GM18861 (cell line): ENCODE data around the gene TNNI2.

Source experiments
- ATAC-seq: cut with Tn5 transposase; IDR thresholded peaks from one replicate; pipeline ENCODE4 v1.9.1; 2021; ENCODE audit not compliant: unreplicated experiment

Gene TNNI2

DNA sequence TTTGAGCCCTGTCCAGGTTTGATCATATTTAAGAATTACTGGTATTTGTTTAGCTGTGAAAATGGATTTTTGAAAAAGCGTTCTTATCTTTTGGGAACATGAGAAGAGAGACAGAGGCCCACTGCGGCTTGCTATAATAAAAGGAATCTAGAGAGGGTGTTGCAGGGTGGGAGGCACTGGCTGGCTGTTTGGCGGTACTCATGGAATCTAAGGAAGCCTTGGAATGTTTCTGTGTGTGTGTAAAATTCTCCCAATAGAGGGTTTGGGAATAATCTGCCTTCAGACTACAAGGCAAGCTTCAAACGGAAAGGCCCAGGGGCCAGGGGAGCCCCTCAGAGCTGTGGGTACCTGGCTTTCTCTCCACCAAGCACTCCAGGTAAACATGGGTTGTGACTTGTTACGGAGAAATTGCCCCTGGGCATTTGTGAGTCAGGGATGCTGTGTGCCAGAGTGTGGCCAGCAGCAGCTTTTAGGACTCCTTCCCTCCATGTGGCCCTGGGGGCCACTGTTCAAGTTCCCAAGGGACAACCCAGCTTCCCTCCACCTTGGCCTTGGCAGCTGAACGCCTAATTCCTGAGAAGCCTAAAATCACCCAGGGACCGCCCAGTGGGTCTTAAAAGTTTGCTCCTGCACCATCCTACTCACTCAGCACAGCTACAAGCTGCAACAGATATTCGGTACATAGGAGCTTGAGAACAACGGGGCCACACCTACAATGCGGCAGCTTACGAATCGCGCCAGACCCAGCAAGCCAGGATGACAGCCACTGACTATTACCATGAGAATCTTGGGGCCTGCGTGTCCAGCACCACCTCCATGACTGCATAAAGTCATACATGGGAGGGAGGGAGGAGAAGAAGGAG is 18.1 kb upstream of the TNNI2 start:
- no peak for ATAC-seq

DNA sequence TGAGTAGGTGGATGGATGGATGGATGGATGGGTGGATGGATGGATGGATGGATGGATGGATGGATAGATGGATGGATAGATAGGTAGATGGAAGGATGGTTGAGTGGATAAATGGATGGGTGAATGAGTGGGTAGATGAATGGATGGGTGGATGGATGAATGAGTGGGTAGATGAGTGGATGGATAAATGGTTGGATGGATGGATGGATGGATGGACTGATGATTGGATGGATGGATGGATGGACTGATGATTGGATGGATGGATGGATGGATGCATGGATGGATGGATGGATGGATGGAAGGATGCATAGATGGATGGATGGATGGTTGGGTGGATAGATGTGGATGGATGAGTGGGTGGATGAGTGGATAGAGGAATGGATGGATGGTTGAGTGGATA is 17.2 kb upstream of the TNNI2 start:
- no peak for ATAC-seq

DNA sequence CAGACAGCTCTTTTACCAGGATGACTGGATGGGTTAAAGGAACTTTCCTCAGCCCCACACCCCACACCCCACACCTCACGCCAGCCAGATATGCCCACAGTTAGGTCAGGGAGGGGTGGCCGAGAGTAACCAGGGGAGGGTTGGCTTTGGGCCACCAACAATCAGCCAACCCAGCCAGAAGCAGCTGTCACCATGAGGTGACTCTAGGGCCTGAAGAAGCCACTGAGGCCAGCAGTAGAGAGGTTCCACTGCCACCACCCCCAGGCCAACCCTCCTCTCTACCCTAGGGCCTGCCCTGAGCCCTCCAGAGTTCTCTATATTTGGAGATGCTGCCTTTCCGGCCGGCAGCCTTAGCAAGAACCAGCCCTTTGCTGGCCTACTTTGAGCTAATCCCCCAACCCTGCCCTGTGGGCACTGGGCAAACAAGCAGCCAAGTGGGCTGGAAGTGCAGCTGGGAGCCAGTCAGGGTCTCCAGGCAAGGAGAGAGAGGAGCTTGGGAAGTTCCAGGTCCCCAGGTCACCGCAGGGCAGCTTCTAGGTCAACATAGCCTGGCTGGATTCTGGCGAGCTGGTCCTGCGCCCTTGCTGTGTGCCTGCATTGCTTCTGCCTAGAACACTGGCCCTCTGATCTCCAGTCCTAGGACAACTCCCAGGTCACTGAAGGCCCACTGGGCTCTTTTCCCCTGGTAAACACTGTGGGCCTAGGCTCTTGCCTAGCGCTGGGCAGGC is 16.0 kb upstream of the TNNI2 start:
- no peak for ATAC-seq

DNA sequence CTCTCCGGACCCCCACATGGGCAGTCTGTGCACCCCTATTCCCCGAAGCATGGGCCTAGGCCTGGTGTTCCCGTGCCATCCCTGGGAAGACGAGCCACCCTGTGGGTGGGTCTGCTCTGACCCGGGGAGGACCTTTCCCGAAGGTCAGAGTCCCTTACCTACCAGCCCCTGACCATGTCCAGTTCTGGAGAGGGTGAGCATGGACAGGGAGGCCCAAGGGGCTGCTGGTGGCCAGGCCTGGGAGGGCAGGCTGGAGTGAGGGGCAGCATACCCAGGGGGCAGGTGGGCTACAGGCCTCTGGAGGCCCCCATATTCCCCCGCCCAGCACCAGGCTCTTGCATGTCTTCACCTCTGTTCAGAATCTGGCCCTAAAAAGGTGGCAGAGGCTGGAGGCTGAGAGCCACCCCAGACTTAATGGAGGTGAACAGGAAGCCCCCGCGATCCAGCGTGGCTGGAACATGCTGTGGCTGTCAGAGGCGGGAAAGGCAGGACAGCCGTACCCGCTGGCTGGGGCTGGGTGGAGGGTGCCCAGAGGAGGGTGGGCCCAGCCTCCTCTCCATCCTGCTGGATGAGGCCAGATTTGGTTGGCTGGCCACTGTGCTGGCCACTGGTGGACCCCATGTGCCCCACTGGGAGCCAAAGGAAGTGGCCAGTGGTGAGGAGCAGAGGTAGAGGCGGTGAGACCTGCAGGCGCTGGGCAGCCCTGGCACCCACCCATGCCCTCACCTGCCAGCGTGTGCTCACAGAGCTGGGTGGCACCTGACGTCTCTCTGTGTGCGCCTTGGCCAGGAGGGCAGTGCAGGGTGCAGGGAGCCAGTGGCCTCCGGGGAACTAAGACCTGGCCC is 15.2 kb upstream of the TNNI2 start:
- no peak for ATAC-seq

DNA sequence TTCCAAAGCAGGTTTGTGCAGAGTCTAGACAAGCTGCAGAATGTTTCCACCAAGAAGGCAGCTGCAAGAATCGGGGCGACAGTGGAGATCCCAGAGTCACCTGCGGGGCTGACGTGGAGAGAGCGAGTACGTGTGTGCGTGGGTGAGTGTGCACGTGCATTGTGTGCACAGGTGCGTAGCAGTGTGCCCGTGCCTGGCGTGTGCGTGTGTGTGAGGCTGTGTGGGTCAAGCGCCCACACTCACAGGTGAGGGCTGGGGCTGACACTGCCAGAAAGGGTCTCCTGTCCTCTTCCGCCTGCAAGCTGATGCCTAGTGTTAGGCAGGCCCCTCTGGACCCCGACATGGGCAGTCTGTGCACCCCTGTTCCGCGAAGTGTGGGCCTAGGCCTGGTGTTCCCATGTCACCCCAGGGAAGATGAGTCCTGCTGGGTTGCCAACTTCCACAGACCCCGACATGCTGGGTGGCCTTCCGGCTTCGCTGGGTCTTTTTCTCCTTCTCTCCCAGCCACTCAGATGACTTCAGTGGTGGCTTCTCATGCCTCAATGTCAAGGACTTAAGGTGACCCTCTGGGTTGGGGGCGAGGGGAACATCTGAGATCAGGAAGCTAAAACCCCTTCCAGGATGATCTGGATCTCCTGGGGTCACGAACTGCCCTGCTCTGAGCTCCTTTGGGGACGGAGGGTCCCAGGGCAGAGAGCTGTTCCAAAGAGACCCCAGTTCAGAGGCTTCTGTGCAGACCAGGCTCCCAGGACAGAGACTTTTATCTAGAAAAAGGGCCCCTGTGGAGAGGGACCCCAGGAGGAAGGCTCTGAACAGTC is 14.4 kb upstream of the TNNI2 start:
- no peak for ATAC-seq

DNA sequence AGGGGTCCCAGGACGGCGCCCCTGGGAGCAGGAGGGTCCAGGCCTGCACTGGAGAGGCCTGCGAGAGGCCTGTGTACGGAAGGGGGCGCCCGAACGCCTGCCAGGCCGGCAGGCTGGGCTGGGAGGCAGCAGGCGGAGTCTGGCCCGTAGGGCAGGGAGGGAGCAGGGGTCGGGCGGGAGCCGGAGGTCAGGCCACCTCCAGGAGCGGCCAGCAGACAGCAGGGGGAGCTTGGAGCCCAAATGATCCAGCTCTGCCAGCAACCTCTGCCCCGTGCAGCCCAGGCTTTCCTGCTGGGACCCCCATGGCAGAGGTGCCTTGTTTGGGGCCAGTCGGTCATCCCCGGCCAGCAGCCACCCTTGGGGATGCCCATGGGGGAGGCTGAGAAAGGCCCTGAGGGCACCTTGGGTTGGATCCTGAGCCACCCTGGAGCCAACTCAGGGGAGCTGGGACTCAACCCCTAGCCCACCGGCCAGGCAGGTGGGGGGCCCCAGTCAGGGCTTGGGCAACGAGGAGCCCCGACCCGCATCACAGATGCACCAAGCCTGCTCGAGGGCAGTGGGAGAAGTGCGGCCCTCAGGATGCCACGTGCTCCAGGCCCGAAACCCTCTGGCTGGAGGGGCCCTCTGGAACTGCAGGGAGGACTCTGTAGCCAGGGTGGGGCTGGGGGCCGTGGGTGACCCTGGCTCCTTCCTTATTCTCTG is 13.6 kb upstream of the TNNI2 start:
- ATAC-seq: no peak

DNA sequence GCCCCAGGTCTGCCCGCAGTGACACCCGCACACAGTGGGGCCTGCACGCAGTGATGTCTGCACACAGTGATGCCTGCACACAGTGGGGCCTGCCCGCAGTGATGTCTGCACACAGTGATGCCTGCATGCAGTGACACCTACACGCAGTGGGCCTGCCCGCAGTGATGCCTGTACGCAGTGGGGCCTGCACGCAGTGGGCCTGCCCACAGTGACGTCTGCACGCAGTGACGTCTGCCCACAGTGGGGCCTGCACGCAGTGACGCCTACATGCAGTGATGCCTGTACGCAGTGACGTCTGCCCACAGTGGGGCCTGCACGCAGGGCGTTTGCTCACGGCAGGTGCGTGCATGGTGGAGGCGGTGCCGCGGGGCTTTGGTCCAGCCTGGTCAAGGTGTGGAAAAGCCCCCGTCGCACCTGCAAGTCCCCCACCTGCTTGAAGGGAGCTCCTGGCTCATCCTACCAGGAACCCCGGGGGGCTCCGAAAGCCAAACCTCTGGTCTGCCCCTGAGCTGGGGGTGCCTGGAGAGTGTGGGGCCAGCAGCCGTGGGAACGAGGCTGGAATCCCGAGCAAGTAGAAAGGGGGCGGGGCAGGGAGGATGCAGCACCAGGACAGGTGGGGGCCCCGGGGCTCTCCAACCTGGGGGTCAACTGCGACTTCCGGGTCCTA is 12.9 kb upstream of the TNNI2 start:
- ATAC-seq: no peak

DNA sequence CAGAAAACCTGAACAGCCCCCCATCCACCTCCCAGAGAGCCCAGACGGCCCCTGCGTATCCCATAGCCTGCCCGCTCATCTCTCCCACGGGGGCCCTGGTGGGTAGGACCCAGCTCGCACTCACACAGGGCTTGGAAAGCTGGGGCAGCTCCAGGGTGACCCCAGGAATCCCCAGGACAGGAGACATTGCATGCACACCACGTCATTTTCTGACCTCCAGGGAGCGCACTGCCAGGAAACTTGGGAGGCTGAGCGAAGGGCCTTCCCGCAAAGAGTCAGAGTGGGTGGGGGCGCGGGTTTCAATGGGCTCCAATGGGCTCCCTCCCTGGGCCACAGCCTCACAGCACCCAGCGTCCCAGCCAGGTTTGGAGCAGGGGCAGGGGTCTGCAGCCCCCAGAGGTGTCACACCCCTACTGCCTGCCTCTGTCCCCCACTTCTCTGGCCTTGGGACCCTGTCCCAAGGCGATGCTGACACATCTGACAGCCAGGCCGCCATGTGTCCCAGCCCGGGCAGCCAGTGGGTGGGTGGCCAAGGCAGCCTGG is 12.2 kb upstream of the TNNI2 start:
- ATAC-seq: no peak

DNA sequence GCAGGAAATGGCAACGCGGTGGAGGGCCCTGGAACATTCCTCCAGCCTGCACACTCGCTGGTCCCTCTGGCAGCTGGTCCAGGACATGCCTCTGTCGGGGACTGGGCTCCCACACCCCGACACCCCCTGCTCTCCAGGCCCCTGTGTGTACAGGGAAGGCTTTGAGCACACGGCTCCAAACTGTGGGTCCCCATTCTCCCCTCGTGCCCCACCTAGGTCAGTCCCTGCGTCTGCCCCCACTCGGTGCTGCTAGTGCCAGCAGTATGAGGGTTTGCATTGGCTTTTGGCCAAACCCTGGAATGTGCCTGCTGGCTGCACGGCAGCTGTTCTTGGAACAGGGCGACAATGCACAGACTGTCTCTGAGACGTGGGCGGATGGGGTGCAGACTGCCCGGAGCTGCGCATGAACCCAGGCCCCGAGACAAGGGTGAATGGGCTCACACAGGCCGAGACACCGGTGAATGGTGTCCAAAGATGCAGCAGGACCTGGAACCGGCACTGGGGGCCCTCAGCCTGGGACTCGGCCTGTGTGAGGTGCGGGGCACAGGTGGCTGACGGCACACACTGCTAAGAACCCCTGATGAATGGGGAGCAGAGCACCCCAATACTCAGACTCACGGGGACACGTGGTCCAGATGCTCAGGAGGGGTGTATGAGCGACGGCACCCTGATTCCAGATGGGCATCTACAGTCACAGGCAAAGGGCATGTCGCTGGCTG is 11.5 kb upstream of the TNNI2 start:
- ATAC-seq: no peak

DNA sequence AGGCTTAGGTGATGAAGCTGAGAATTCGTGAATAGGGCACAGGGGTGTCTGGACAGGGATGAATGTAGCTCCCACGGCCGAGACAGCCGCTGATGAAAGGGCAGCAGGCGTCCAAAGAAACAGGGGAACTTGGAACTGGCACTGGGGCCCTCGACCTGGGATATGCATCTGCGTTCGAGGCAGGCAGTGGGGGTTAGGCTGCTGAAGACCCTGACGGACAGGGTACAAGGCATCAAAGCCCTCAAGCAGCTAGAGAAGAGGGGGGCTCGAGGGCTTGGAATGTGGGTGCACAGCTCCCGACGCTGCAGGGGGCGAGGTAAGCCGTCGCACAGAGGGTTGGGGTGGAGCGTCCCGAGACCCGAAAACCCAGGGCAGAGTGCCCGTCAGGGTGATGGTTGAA is 10.8 kb upstream of the TNNI2 start:
- no peak for ATAC-seq

DNA sequence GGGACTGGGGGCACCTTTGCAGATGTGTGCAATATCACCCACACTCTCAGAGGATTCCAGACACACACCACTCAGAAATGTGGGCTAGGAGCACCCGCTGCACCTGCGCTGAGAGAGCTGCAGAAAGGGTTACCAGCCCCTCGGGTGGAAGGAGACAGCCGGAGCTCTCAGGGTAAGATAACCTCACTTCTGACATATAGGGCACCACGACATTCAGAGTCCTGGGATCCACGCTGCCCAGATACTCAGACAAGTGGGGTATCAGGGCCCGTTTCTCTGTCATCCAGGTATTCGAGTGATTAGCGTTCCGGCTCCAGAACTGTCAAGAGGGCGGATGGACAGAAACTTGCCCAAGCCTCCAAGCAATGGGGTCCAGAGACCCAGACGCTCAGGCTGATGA is 10.2 kb upstream of the TNNI2 start:
- no peak for ATAC-seq

DNA sequence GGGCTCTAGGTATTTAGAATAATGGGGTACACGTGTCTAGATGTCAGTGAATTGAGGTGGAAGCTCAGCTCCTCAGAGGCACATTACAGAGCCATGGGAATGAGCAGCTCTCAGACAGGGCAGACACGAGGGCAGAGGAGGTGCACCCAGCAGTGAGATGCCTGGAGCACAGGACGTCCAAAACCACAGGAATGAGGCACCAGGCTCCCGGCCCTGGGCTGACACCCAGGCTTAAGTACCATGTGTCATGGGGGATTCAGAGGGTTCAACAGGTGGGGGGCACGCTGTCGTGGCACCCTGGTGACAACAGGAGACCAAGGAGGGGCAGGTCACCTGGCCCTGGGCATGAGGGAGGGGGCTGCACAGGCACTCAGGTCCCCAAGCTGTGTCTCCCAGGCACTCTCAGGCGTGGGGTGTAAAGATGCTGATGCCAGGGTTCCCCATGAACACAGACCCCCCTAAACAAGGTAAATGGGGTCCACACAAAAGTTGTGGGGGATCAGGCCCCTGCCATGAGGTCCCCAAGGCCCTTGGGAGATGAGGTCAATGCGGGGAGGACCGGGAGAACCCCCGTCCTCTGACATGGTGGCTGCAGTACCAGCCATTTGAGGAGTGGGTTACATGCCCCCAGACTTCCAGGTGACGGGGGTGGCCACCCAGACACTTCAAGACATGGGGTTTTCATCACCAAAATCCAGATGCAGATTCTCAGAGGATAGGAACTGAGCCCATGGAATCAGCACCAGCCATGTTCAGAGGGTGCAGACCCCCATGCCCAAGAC is 9.6 kb upstream of the TNNI2 start:
- ATAC-seq: no peak

DNA sequence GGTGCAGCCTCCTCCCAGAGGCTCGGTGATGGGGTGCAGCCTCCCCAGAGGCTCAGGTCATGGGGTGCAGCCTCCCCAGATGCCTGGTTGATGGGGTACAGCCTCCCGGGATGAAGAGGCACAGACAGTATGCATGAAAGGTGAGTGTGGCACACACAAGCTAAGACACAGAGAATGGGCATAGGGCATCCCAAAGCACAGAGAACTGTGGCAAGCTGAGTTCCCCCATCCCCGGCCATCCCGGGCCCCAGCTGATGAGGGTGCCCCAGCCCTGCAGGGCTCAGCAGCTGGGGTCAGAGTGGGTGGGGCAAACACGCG is 8.8 kb upstream of the TNNI2 start:
- ATAC-seq: no peak

DNA sequence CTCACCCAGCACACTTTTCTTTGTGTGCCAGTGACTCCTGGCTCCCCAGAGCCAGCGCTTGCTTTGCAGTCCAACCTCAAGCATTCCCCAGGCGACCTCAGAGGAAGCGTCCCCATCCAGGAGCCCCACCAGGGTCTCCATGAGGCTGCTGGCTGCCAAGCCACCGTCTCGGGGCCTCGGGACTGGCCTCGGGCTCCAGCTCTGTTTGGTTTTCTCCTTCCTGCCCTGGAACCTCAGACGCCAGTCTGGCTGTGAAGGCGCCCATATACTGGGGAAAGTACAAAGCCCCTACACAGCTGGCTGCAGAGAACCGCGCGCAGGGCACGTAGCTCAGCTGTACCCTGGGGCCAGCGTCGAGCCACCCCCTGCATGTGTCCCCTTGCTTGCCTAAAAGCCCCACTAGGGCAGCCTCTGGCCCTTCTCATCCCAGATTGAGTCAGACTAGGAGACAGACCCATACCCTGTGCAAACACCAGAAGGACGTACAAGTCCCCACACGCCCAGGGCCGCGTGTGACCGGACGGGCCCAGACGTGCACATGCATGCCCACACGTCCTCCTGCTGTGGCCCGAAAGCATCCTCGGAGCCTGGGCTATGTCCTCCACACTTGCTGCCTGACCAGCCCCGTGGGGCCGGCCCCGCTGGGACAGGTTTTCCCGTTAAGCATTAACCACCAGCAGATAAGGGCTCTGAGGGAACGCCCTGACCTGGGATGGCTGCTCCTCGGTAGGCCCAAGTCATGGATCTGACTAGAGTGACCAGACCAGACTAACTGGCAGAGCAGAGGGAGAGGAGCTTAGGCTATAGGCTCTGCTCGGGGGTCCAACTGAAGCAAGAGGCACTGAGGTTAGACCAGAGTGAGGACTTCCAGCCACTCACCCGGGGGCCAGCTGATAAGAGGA is 8.2 kb upstream of the TNNI2 start:
- no peak for ATAC-seq

DNA sequence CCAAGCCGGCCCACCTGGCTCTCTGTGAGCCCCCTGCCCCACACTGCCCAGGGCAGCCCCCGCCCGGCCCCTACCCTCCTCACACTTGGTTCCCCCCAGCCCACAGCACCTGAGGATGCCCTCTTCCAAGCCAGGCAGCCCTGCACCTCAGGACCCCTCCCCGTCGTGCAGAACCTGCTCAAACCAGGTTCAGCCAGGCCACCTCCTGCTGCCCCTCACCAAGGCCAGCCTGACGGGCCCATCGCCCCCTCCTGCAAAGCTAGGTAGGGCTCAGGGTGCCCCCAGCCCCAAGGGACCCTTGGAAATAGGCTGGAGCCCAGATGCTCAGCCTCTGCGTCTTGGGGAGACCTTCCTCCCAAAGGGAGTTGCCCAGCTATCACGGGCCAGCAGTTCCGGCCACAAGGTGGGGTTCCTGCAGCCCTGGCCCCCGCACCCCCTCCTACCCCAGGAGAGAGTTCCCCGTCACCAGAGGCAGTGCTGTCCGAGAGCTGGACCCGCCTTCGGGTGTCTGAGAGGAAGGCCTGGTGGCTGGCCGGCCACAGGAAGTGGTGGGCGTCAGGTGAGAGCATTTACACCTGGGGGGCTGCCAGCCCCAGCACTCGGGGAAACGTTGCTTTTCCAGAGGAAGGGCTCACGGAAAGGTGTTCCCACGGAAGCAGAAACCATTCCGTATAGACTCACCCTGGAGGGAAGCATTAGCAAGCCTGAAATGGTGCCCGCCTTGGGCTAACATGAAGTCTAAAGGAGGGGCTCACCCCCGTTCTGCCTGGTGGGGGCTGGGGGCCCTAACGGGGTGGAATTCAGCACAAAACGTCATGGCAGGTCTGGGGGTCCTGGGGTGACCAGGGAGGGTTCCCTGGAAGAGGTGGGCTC is 7.2 kb upstream of the TNNI2 start:
- ATAC-seq: no peak
